OCI-LY7 (cell line): ENCODE results near the gene TOP2B. TPM values are rescaled to one million over a fixed set of nuclear protein-coding genes. Genes with fewer than 3 reads are reported as not detected.

Source experiments
- BruUV-seq: library from RNA; stranded (reverse); fragments of 400-500 nt; replicated peaks from 2 replicates; lab custom pipeline; 2021; lab: Mats Ljungman, UMichigan
- CTCF ChIA-PET: fragments of 300-600 bp; sonication (Branson Sonifier 250); formaldehyde crosslinking; loops from one replicate; lab custom pipeline; 2022; ENCODE audit warnings: antibody characterized with exemption; ENCODE audit not compliant: unreplicated experiment; lab: Charles Lee
- POLR2A ChIA-PET: fragments of 300-600 bp; sonication (Branson Sonifier 250); formaldehyde crosslinking; loops from one replicate; lab custom pipeline; 2022; ENCODE audit warnings: antibody characterized with exemption; lab: Charles Lee
- DNase-seq: peaks from one replicate; pipeline ENCODE4 v3.0.0-alpha.2; 2015; ENCODE audit warnings: low spot score
- H2AFZ ChIP-seq: fragments of 200-600 bp; sonication (generic), shearing (Covaris generic); 2 replicates; pipeline ENCODE4 v1.6.1; 2014; ENCODE audit warnings: mild to moderate bottlenecking, antibody characterized with exemption, low read length, moderate library complexity
- H3K27ac ChIP-seq: fragments of 200-600 bp; sonication (generic); 2 replicates; pipeline ENCODE4 v1.5.1; 2014; ENCODE audit warnings: mixed run types, low read depth, mild to moderate bottlenecking, moderate library complexity, low read length, inconsistent platforms; ENCODE audit not compliant: poor library complexity, severe bottlenecking
- H3K36me3 ChIP-seq: fragments of 200-600 bp; sonication (generic); 2 replicates; pipeline ENCODE4 v1.6.1; 2014; ENCODE audit warnings: mild to moderate bottlenecking, antibody characterized with exemption, low read length, moderate library complexity, mixed read lengths; ENCODE audit not compliant: insufficient read depth
- H3K4me1 ChIP-seq: fragments of 200-600 bp; sonication (generic); 2 replicates; pipeline ENCODE4 v1.5.1; 2014; ENCODE audit warnings: mild to moderate bottlenecking, low read length; ENCODE audit not compliant: insufficient read depth, poor library complexity, severe bottlenecking
- H3K4me2 ChIP-seq: fragments of 200-600 bp; sonication (generic); 2 replicates; pipeline ENCODE4 v1.6.1; 2014; ENCODE audit warnings: mild to moderate bottlenecking, low read length
- H3K4me3 ChIP-seq: fragments of 200-600 bp; sonication (generic); 2 replicates; pipeline ENCODE4 v1.5.1; 2014; ENCODE audit warnings: mild to moderate bottlenecking, low read depth, low read length; ENCODE audit not compliant: poor library complexity, severe bottlenecking
- H3K79me2 ChIP-seq: fragments of 200-600 bp; sonication (generic); 2 replicates; pipeline ENCODE4 v1.6.1; 2016; ENCODE audit warnings: low read depth, mild to moderate bottlenecking, low read length, moderate library complexity, mixed read lengths; ENCODE audit not compliant: insufficient read depth
- H3K9me2 ChIP-seq: fragments of 200-600 bp; sonication (generic); 2 replicates; pipeline ENCODE4 v1.6.1; 2016; ENCODE audit warnings: mild to moderate bottlenecking, low read length, mixed read lengths; ENCODE audit not compliant: insufficient read depth
- H3K9me3 ChIP-seq: fragments of 200-600 bp; sonication (generic); 2 replicates; pipeline ENCODE4 v1.6.1; 2014; ENCODE audit warnings: mild to moderate bottlenecking, mixed run types, low read length, mixed read lengths
- H4K20me1 ChIP-seq: fragments of 200-600 bp; sonication (generic); 2 replicates; pipeline ENCODE4 v1.6.1; 2014; ENCODE audit warnings: mild to moderate bottlenecking, antibody characterized with exemption, low read length, moderate library complexity, mixed read lengths; ENCODE audit not compliant: insufficient read depth
- EZH2phosphoT487 ChIP-seq: fragments of 200-600 bp; sonication (generic); IDR thresholded peaks from 2 replicates; pipeline ENCODE4 v1.6.1; 2018; ENCODE audit warnings: low read depth, borderline replicate concordance, mild to moderate bottlenecking, mixed run types, antibody characterized with exemption, low read length, moderate library complexity, mixed read lengths
- intact Hi-C: fragments of 100-400 bp; cut with micrococcal nuclease; formaldehyde crosslinking; loops from one replicate; pipeline ENCODE4 v1.10.0; 2022; ENCODE audit not compliant: unreplicated experiment
- total RNA-seq, 2 experiments: library from RNA; depleted of rRNA in 1 of 2; stranded (reverse); fragments of >200 nt in 1 of 2; shearing (Covaris generic) in 1 of 2; gene quantifications; 2 replicates each; pipeline ENCODE4 v1.2.3, GENCODE V29; 2014 to 2022
- TF ChIP-seq, protein P1 (sequence below): fragments of 200-600 bp; sonication (generic); conservative IDR thresholded peaks from 2 replicates; pipeline ENCODE4 v1.5.1; 2014; ENCODE audit warnings: mild to moderate bottlenecking, antibody characterized with exemption, low read length, moderate library complexity, mixed read lengths

TOP2B gene
- total RNA-seq, 2 experiments from 2014 or later: 162 to 264 TPM

DNA sequence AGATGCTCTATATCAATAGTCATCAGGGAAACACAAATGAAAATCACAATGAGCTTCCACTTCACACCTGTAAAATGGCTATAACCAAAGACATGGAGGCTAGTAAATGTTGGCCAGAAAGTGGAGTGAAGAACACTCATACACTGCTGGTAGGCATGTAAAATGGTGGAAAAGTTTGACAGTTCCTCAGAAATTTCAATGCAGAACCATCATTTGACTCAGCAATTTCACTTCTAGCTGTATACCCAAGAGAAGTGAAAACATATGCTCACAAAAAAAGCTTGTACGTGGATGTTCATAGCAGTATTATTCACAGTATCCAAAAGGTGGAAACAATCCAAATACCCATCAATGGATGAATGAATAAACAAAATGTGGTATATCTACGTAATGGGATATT lies 19.2 kb upstream of the TOP2B start:
- Histone ChIP-seq H2AFZ (no peak overlapping the region), H3K9me2 (no peaks in the 10 kb centered on the region), H3K4me2 (no peak overlapping the region), H3K4me3 (no peak overlapping the region), H3K9me3 (no peaks in the 10 kb centered on the region), H3K27ac (no peak overlapping the region), H3K79me2 (no peaks in the 10 kb centered on the region), H4K20me1 (no peaks in the 10 kb centered on the region), H3K4me1 (no peaks in the 10 kb centered on the region), H3K36me3 (no peaks in the 10 kb centered on the region)
- BruUV-seq: no TSS peak
- DNase-seq: no peak
- POLR2A ChIA-PET: interaction anchor here (0.7 to 2.3 kb wide), 5 partner anchors 11 to 23 kb away, joined by 4 to 13 read pairs (median 5); no protein-coding TSS in a partner anchor
- no peak for TF ChIP-seq EZH2phosphoT487
- TF ChIP-seq, protein P1, sequence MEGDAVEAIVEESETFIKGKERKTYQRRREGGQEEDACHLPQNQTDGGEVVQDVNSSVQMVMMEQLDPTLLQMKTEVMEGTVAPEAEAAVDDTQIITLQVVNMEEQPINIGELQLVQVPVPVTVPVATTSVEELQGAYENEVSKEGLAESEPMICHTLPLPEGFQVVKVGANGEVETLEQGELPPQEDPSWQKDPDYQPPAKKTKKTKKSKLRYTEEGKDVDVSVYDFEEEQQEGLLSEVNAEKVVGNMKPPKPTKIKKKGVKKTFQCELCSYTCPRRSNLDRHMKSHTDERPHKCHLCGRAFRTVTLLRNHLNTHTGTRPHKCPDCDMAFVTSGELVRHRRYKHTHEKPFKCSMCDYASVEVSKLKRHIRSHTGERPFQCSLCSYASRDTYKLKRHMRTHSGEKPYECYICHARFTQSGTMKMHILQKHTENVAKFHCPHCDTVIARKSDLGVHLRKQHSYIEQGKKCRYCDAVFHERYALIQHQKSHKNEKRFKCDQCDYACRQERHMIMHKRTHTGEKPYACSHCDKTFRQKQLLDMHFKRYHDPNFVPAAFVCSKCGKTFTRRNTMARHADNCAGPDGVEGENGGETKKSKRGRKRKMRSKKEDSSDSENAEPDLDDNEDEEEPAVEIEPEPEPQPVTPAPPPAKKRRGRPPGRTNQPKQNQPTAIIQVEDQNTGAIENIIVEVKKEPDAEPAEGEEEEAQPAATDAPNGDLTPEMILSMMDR: no peak
- CTCF ChIA-PET: interaction anchor here (0.6 kb wide), 1 partner anchor 19 kb away, joined by 3 read pairs; no protein-coding TSS in a partner anchor
- intact Hi-C loops: no loop called here

DNA sequence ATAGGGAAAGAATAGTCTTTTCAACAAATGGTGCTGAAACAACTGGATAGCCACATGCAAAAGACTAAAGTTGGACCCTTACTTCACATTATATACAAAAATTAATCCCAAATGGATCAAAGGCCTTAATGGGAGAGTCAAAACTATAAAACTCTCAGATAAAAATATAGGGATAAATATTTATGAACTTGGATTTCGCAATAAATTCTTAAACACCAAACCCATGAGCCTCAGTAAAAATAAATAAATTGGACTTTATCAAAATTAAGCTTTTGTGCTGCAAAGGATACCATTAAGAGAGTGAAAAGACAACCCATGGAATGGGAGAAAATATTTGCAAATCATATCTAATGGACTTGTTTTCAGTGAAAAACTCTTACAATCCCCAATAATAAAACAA lies 18.7 kb upstream of the TOP2B start:
- CTCF ChIA-PET: no interaction called here
- TF ChIP-seq, protein P1: no peak
- no peak for TF ChIP-seq EZH2phosphoT487
- no peaks in the 10 kb centered on the region for H3K36me3 ChIP-seq
- H4K20me1 ChIP-seq: no peaks in the 10 kb centered on the region
- no peaks in the 10 kb centered on the region for H3K4me1 ChIP-seq
- BruUV-seq: no TSS peak
- intact Hi-C loops: no loop called here
- no peak overlapping the region for H3K4me2 ChIP-seq
- POLR2A ChIA-PET: interaction anchor here (0.7 to 1.2 kb wide), 4 partner anchors 10 to 23 kb away, joined by 4 to 7 read pairs (median 4); no protein-coding TSS in a partner anchor
- no peak for DNase-seq
- H3K4me3 ChIP-seq: no peak overlapping the region
- H3K9me3 ChIP-seq: no peaks in the 10 kb centered on the region
- no peaks in the 10 kb centered on the region for H3K79me2 ChIP-seq
- no peaks in the 10 kb centered on the region for H3K9me2 ChIP-seq
- H2AFZ ChIP-seq: no peak overlapping the region
- no peak overlapping the region for H3K27ac ChIP-seq

- TF ChIP-seq, protein P1: no peak
- no peak for TF ChIP-seq EZH2phosphoT487
- H3K36me3 ChIP-seq: no peaks in the 10 kb centered on the region
- intact Hi-C loops: no loop called here
- no peak overlapping the region for H2AFZ ChIP-seq
- no peak for DNase-seq
- H3K4me1 ChIP-seq: no peaks in the 10 kb centered on the region
- H3K4me2 ChIP-seq: no peak overlapping the region
- H3K4me3 ChIP-seq: no peak overlapping the region
- POLR2A ChIA-PET: interaction anchor here (1.1 kb wide), 1 partner anchor 18 kb away, joined by 4 read pairs; no protein-coding TSS in a partner anchor
- H3K9me2 ChIP-seq: no peaks in the 10 kb centered on the region
- no peaks in the 10 kb centered on the region for H4K20me1 ChIP-seq
- CTCF ChIA-PET: no interaction called here
- no peak overlapping the region for H3K27ac ChIP-seq
- BruUV-seq: no TSS peak
- H3K79me2 ChIP-seq: no peaks in the 10 kb centered on the region
- no peaks in the 10 kb centered on the region for H3K9me3 ChIP-seq
Observed at GRCh38 chr3:25679642-25680302, 15.1 kb upstream of the TOP2B start.
